ENCODE results near the gene SDHAF4.
"Not testable (repeated sequence)": the region's sequence is repeated elsewhere in the genome, so short reads cannot be mapped to it uniquely, and the experiment has no call there.

SDHAF4 gene

GRCh38 chr6:70593118-70593486, 26.4 kb downstream of the SDHAF4 start:
- no peaks in the 10 kb centered on the region for H3K9me3 ChIP-seq (ENCODE audit: insufficient read depth, low read length)
- no peak overlapping the region for H3K27ac ChIP-seq (ENCODE audit: low read depth, low read length)
- H2AFZ ChIP-seq (ENCODE audit: low read depth, low read length, severe bottlenecking) = no peak overlapping the region
- H3K79me2 ChIP-seq (ENCODE audit: insufficient read depth, low read length) = no peaks in the 10 kb centered on the region
- no peak for TF ChIP-seq EZH2phosphoT487 (conservative IDR thresholded peaks at IDR 0.05; ENCODE audit: low read length)
- TF ChIP-seq CTCF (IDR thresholded peaks at IDR 0.05; ENCODE audit: insufficient read depth, low read length, poor library complexity, severe bottlenecking) = no peak
- no peaks in the 10 kb centered on the region for H3K9me2 ChIP-seq (replicated peaks; ENCODE audit: insufficient read depth, low read length)
- no peaks in the 10 kb centered on the region for H4K20me1 ChIP-seq (ENCODE audit: low read depth, low read length)
- H3K4me2 ChIP-seq (ENCODE audit: low read depth, low read length, poor library complexity, severe bottlenecking) = no peak overlapping the region
- H3K9ac ChIP-seq (ENCODE audit: low read length) = no peak overlapping the region
- no peaks in the 10 kb centered on the region for H3F3A ChIP-seq (ENCODE audit: insufficient read depth)
- no peaks in the 10 kb centered on the region for H3K27me3 ChIP-seq (ENCODE audit: low read length)
- no peaks in the 10 kb centered on the region for H3K36me3 ChIP-seq (ENCODE audit: low read length)
- H3K4me3 ChIP-seq (ENCODE audit: insufficient read depth, low read length, poor library complexity, severe bottlenecking) = no peak overlapping the region

- Histone ChIP-seq H3K4me2 (ENCODE audit: low read depth, low read length, poor library complexity, severe bottlenecking) (no peak overlapping the region), H3K9ac (ENCODE audit: low read length) (no peak overlapping the region), H3K9me3 (ENCODE audit: insufficient read depth, low read length) (no peaks in the 10 kb centered on the region), H3K27ac (ENCODE audit: low read depth, low read length) (no peak overlapping the region), H3K4me3 (ENCODE audit: insufficient read depth, low read length, poor library complexity, severe bottlenecking) (no peak overlapping the region), H3F3A (ENCODE audit: insufficient read depth) (no peaks in the 10 kb centered on the region), H3K36me3 (ENCODE audit: low read length) (no peaks in the 10 kb centered on the region), H2AFZ (ENCODE audit: low read depth, low read length, severe bottlenecking) (no peak overlapping the region), H3K27me3 (ENCODE audit: low read length) (no peaks in the 10 kb centered on the region), H3K79me2 (ENCODE audit: insufficient read depth, low read length) (no peaks in the 10 kb centered on the region), H4K20me1 (ENCODE audit: low read depth, low read length) (no peaks in the 10 kb centered on the region), H3K9me2 (replicated peaks; ENCODE audit: insufficient read depth, low read length) (no peaks in the 10 kb centered on the region)
- no peak for TF ChIP-seq EZH2phosphoT487 (conservative IDR thresholded peaks at IDR 0.05; ENCODE audit: low read length)
- no peak for TF ChIP-seq CTCF (IDR thresholded peaks at IDR 0.05; ENCODE audit: insufficient read depth, low read length, poor library complexity, severe bottlenecking)
These were observed 32.5 kb downstream of the SDHAF4 start for GRCh38 chr6:70599187-70599586.

- Histone ChIP-seq H3K27me3 (ENCODE audit: low read length) (no peaks in the 10 kb centered on the region), H3K9me3 (ENCODE audit: insufficient read depth, low read length) (no peaks in the 10 kb centered on the region), H3K4me2 (ENCODE audit: low read depth, low read length, poor library complexity, severe bottlenecking) (no peak overlapping the region), H4K20me1 (ENCODE audit: low read depth, low read length) (no peaks in the 10 kb centered on the region), H3K9ac (ENCODE audit: low read length) (no peak overlapping the region), H3K9me2 (replicated peaks; ENCODE audit: insufficient read depth, low read length) (no peaks in the 10 kb centered on the region), H2AFZ (ENCODE audit: low read depth, low read length, severe bottlenecking) (no peak overlapping the region), H3K79me2 (ENCODE audit: insufficient read depth, low read length) (no peaks in the 10 kb centered on the region), H3K36me3 (ENCODE audit: low read length) (no peaks in the 10 kb centered on the region), H3K27ac (ENCODE audit: low read depth, low read length) (no peak overlapping the region), H3F3A (ENCODE audit: insufficient read depth) (no peaks in the 10 kb centered on the region), H3K4me3 (ENCODE audit: insufficient read depth, low read length, poor library complexity, severe bottlenecking) (no peak overlapping the region)
- TF ChIP-seq CTCF (IDR thresholded peaks at IDR 0.05; ENCODE audit: insufficient read depth, low read length, poor library complexity, severe bottlenecking) (no peak), EZH2phosphoT487 (conservative IDR thresholded peaks at IDR 0.05; ENCODE audit: low read length) (no peak)
These were observed 34.3 kb downstream of the SDHAF4 start for GRCh38 chr6:70601014-70601413.

GRCh38 chr6:70604254-70604653, 37.5 kb downstream of the SDHAF4 start:
- Histone ChIP-seq H3K79me2 (ENCODE audit: insufficient read depth, low read length) (no peaks in the 10 kb centered on the region), H4K20me1 (ENCODE audit: low read depth, low read length) (no peaks in the 10 kb centered on the region), H3K9ac (ENCODE audit: low read length) (no peak overlapping the region), H3F3A (ENCODE audit: insufficient read depth) (no peaks in the 10 kb centered on the region), H3K36me3 (ENCODE audit: low read length) (no peaks in the 10 kb centered on the region), H3K4me2 (ENCODE audit: low read depth, low read length, poor library complexity, severe bottlenecking) (no peak overlapping the region), H3K27ac (ENCODE audit: low read depth, low read length) (no peak overlapping the region), H3K27me3 (ENCODE audit: low read length) (no peaks in the 10 kb centered on the region), H2AFZ (ENCODE audit: low read depth, low read length, severe bottlenecking) (no peak overlapping the region), H3K4me3 (ENCODE audit: insufficient read depth, low read length, poor library complexity, severe bottlenecking) (no peak overlapping the region), H3K9me2 (replicated peaks; ENCODE audit: insufficient read depth, low read length) (no peaks in the 10 kb centered on the region), H3K9me3 (ENCODE audit: insufficient read depth, low read length) (no peaks in the 10 kb centered on the region)
- TF ChIP-seq EZH2phosphoT487 (conservative IDR thresholded peaks at IDR 0.05; ENCODE audit: low read length) (no peak), CTCF (IDR thresholded peaks at IDR 0.05; ENCODE audit: insufficient read depth, low read length, poor library complexity, severe bottlenecking) (no peak)

- H3K27ac ChIP-seq (ENCODE audit: low read depth, low read length); H3K36me3 ChIP-seq (ENCODE audit: low read length); H3K79me2 ChIP-seq (ENCODE audit: insufficient read depth, low read length); H3F3A ChIP-seq (ENCODE audit: insufficient read depth); H3K4me2 ChIP-seq (ENCODE audit: low read depth, low read length, poor library complexity, severe bottlenecking); H3K4me3 ChIP-seq (ENCODE audit: insufficient read depth, low read length, poor library complexity, severe bottlenecking); H2AFZ ChIP-seq (ENCODE audit: low read depth, low read length, severe bottlenecking); H3K9ac ChIP-seq (ENCODE audit: low read length); H3K27me3 ChIP-seq (ENCODE audit: low read length); H3K9me2 ChIP-seq (replicated peaks; ENCODE audit: insufficient read depth, low read length); H4K20me1 ChIP-seq (ENCODE audit: low read depth, low read length); H3K9me3 ChIP-seq (ENCODE audit: insufficient read depth, low read length): not testable (repeated sequence)
These were observed 40.6 kb downstream of the SDHAF4 start for GRCh38 chr6:70607371-70607770.

Measured in SU-DHL-6 (cell line).